Sigmoid colon (tissue), 4 donors: ENCODE results near the gene CDC42BPA.
A peak's percentile ranks its signal among the peaks of the same experiment; 100 is the strongest.

Experiments used
- CTCF ChIP-seq, 4 experiments: fragments of 450-650 bp in 3 of 4; fragments of 200-600 bp in 1 of 4; IDR thresholded peaks; one replicate each; pipeline ENCODE4 v1.5.1; 2016 to 2019; ENCODE audit warnings: antibody characterized with exemption in 4 of 4, mild to moderate bottlenecking in 3 of 4, moderate library complexity in 2 of 4
- POLR2A ChIP-seq, 2 donors: fragments of 450-650 bp; IDR thresholded peaks; one replicate each; pipeline ENCODE4 v1.6.1; 2016; ENCODE audit warnings: antibody characterized with exemption in 2 of 2, mild to moderate bottlenecking in 2 of 2, moderate library complexity in 2 of 2
- POLR2AphosphoS5 ChIP-seq, 4 donors: sonication (generic); formaldehyde crosslinking; IDR thresholded peaks; one replicate each; pipeline ENCODE4 v1.6.1; 2017; ENCODE audit warnings: antibody characterized with exemption in 4 of 4

GRCh38 chr1:226940029-226940805 is 378.1 kb downstream of the CDC42BPA start, which contains the start of gene COQ8A:
- TF ChIP-seq POLR2A (IDR thresholded peaks at IDR 0.05) (no peak), CTCF (IDR thresholded peaks at IDR 0.05) (no peak), POLR2AphosphoS5 (IDR thresholded peaks at IDR 0.05) (peak in 1 of 4 donors; percentile 23)
